UCSD-AML1 (cell line): ENCODE measurements around the gene FREY1.
"Not testable (repeated sequence)": the region's sequence is repeated elsewhere in the genome, so short reads cannot be mapped to it uniquely, and the experiment has no call there.

Source experiments
- DNase-seq: peaks from one replicate; lab custom pipeline; 2025; ENCODE audit not compliant: unreplicated experiment; lab: John Stamatoyannopoulos, UW

Gene FREY1

DNA sequence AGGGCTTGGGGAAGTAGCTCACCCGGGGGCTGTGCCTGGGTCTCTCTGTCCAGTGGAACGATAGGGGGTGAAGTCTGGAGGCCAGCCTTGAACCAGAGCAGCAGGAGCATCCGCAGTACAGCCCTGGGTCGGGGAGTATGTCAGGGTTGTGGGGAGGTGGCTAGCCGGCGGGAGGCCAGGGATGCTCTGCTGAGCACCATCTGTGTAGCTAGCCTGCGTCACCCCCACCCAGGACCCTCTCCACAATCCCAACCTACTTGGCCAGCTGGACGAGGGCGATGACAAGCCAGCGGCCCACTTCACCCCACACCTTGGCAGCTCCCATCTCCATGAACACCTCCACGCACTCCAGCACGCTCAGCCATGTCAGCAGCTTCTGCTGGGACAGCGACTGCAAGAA is 8.4 kb upstream of the FREY1 start:
- DNase-seq, result no peak

DNA sequence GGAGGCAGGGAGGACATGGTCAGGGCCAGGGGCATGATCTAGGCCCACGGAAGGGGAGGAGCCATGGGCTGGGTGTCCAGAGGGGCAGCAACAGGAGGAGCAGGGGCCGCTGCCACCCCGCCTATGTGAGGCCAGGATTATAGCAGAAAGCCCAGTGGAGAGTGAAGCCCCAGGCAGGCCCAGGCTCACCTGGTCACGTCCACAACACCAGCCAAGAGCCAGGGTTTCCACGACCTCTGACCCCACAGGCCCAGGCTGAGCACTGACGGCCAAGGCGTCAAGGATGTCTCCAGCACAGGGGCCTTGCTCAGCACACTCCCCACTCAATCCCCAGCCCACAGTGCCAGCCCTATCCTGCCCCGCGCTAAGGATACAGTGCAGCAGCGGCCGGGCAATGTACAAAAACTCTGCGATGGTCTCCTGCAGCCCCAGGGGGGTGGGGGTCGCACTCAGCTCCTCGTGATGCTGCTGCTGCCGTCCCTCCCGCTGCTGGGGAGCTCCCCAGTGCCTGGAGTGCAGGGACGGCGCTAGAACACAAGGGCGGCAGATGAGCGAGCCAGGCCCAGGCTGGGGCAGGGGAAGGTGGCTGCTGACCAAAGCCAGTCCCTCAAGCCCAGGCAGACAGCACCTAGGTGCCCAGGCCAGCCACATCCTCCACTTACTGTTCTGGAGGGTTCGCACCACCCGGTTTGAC is 7.0 kb upstream of the FREY1 start:
- DNase-seq, result no peak

DNA sequence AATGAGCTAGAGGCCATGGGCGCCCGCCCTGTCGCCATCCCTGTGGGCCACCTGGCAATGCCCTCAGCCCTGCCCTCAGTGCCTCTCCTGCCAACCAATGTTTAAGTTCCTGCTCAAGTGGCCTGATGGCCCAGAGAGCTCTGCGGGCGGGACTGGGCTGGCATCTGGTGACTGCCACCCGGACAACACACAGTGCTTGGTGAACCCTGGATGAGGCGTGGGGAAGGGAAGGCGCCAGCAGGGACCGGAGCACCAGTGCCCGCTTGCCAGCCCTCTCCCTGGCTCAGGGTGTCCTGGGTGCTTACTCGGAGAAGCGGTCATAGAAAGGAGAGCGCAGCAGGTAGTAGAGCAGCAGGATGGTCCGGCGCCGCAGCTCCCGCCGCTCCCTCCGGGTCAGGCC is 6.4 kb upstream of the FREY1 start:
- DNase-seq, result no peak

DNA sequence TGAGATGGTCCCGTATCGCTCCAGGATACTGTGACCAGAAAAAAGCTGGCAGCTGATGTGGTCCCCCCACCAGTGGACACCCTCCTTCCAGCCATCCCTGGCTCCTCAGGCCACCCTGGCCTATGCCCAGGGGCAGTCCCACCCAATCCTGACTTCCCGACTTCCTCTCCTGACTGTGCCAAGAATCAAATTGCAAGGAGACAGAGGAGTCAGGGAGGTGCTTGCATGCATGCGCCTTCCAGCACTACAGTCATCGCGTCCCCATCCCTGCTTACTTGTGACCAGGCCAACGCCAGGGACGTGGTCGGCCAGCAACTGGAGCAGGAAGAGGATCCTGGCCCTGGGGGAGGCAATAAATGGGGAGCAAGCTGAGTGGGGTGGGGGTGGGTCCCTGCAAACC is 3.6 kb upstream of the FREY1 start:
- no peak for DNase-seq

DNA sequence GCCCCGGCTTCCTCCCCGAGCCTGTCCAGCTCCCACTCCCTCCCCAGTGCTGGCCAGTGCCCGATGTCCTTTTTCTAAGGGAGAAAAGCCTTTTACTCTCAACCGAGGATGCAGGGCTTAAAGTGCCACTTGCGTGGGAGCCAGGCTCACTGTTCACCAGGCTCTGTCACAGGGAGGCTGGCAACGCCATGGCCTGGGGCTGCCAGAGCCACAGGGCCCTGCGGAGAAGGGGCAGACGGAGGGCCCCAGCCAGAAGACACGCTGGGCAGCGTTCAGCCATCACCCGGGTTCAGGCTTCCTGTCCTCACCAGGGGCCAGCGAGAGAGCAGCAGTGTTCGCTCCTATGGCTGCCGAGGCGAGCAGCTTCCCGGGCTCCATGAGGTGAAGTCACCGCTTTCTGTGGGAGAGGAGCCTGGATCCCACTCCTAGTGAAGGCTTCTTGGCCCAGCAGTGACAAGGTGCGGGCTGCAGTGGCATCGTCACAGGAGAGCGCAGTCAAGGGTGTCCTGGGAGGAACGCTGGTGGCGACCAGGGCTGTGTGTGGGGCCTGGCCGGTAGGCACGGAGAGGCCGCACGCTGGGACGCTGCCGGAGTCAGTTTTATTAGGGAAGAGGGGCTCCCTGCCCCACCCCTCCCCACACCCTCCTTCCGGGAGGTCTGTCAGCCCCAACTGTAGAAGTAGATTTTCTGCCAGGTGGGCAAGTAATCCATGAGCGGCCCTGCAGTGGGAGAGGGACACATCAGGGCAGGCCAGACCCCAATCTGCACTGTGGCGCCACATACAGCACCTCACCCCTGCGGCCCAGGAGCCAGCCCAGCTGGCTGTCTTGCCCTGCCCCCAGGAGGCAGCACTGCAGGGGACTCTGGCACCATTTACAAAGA is 2.8 kb upstream of the FREY1 start:
- DNase-seq, result no peak

GRCh38 chr11:45907911-45908370 is 870 bp upstream of the FREY1 start:
- no peak for DNase-seq

GRCh38 chr11:45906096-45906682 is 882 bp downstream of the FREY1 start:
- peak; percentile 41 for DNase-seq

- DNase-seq, result not testable (repeated sequence)
Observed at GRCh38 chr11:45905576-45905975, 1.5 kb downstream of the FREY1 start.

GRCh38 chr11:45905095-45905494 is 2.0 kb downstream of the FREY1 start:
- no peak for DNase-seq

- no peak for DNase-seq
Observed at GRCh38 chr11:45904309-45904915, 2.7 kb downstream of the FREY1 start.

DNA sequence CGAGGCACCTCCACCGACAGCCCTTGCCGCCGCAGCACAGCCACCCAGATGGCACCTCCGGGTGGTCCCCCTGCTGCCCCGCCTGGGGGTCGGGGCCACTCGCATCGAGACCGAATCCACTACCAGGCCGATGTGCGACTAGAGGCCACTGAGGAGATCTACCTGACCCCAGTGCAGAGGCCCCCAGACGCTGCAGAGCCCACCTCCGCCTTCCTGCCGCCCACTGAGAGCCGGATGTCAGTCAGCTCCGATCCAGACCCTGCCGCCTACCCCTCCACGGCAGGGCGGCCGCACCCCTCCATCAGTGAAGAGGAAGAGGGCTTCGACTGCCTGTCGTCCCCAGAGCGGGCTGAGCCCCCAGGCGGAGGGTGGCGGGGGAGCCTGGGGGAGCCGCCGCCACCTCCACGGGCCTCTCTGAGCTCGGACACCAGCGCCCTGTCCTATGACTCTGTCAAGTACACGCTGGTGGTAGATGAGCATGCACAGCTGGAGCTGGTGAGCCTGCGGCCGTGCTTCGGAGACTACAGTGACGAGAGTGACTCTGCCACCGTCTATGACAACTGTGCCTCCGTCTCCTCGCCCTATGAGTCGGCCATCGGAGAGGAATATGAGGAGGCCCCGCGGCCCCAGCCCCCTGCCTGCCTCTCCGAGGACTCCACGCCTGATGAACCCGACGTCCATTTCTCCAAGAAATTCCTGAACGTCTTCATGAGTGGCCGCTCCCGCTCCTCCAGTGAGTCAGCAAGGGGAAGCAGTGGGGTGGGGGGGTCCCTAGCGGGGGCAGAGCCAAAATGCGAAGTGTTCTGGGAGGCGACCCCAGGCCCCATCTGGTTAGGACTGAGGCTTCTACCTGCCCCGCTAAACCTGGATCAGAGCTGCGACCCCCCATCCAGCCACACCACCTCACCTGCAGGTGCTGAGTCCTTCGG is 4.4 kb downstream of the FREY1 start:
- no peak for DNase-seq

DNA sequence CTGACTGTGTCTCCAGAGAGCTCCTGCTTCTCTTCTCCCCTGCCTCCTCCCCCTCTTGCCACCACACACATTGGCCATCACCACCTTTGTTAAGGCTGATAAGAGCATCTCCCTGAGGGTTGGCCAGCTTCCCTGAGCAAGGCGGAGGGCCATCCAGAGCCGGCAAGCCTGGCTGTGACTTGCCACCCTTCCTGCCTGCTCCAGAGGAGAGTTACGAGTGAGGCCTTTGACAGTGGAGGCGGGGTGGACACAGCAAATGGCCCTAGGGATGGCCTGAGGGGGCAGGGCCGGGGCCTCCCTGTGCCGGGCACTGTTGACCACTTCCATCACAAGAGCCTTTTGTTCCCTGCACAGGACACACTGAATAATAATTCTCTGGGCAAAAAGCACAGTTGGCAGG is 5.4 kb downstream of the FREY1 start:
- DNase-seq, result no peak

- no peak for DNase-seq
Observed at GRCh38 chr11:45900916-45901617, 6.0 kb downstream of the FREY1 start.

DNA sequence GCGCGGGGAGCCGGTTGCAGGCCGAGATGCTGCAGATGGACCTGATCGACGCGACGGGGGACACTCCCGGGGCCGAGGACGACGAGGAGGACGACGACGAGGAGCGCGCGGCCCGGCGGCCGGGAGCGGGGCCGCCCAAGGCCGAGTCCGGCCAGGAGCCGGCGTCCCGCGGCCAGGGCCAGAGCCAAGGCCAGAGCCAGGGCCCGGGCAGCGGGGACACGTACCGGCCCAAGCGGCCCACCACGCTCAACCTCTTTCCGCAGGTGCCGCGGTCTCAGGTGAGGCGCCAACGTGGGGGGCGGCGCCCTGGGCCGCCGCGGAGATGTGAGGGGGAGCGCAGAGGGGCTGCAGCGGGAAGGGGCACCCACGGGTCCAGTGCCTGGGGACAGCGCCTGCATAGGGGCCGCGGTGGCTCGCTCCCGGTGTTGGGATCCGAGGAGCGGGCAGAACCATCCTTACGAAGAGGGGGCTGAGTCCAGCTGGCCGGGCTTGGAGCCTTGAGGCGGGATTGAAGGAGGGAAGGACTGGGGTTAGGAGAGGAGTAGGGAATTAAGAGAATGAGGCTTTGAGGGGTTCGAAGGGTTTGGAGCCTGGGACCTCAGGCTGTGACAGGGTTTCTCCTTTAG is 6.8 kb downstream of the FREY1 start:
- not testable (repeated sequence) for DNase-seq

- DNase-seq, result peak; percentile 18
Observed at GRCh38 chr11:45899448-45900174, 7.5 kb downstream of the FREY1 start.

- DNase-seq, result no peak
Observed at GRCh38 chr11:45899086-45899447, 8.0 kb downstream of the FREY1 start.

DNA sequence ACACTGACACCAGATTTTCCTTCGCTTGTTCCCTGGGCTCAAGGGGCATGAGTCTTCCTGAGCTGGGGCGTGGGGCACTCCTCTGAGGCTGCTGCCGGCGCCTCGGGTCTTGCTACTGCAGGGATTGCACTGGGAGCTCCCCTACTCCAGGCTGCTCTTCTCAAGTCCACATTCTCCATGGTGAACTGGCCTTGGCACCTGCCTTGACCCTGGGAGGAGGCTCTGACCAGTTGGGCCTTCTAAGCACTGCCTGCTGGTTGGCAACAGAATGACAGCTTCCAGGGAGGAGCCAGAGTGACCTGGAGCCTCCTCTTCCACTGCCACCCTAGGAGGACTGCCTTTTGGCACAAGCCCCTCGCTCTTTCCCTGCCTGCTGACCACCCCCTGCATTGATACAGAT is 9.5 kb downstream of the FREY1 start:
- DNase-seq, result no peak

DNA sequence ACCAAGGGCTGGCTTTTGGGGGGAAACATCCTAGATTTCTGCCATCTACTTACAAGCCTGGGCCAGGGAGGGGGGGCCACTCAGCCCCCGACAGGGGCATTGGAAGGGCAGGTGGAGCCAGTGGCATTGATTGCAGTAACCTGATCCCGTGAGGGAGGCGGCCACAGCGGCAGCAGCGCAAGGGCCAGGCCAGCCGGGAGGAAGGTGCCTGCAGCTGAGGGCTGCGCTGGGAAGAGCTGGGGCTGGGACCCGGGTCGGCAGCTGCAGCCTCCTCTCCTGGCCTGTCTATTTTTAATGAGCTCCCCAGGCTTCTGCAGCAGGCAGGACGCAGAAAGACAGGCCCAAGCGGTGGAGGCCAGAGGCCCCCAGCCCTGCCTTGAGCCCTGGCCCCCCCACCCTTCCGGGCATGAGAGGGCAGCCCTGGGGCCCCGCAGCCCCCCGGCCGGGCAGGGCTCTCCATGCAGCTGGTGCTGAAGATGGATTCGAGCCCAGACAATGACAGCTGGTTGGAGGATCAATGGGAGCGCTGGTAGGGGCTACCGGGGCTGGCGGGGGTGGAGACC is 10.6 kb downstream of the FREY1 start:
- DNase-seq, result no peak
